ES-I3 (cell line): ENCODE data around the gene PRPF19.
A peak's percentile ranks its signal among the peaks of the same experiment; 100 is the strongest.
"Not testable (repeated sequence)": the region's sequence is repeated elsewhere in the genome, so short reads cannot be mapped to it uniquely, and the experiment has no call there.

Experiments
- H3K36me3 ChIP-seq: 2 replicates; pipeline ENCODE4 v1.6.1; 2013; ENCODE audit warnings: mild to moderate bottlenecking, low read length, control low read depth, moderate library complexity; ENCODE audit not compliant: insufficient read depth
- H3K4me1 ChIP-seq: 2 replicates; pipeline ENCODE4 v1.6.1; 2013; ENCODE audit warnings: mild to moderate bottlenecking, control low read depth, low read length; ENCODE audit not compliant: insufficient read depth
- H3K9ac ChIP-seq: 2 replicates; pipeline ENCODE4 v1.6.1; 2013; ENCODE audit warnings: low read depth, mild to moderate bottlenecking, low read length, moderate library complexity
- H3K9me3 ChIP-seq: 2 replicates; pipeline ENCODE4 v1.6.1; 2013; ENCODE audit warnings: mild to moderate bottlenecking, low read length, moderate library complexity; ENCODE audit not compliant: control insufficient read depth, insufficient read depth

The PRPF19 gene

GRCh38 chr11:60914633-60915247 is 8.4 kb upstream of the PRPF19 start:
- no peaks in the 10 kb centered on the region for H3K36me3 ChIP-seq
- peak overlapping the region; percentile 87 for H3K9ac ChIP-seq
- peaks cover 20% of the 10 kb centered on the region for H3K4me1 ChIP-seq
- H3K9me3 ChIP-seq = no peaks in the 10 kb centered on the region

DNA sequence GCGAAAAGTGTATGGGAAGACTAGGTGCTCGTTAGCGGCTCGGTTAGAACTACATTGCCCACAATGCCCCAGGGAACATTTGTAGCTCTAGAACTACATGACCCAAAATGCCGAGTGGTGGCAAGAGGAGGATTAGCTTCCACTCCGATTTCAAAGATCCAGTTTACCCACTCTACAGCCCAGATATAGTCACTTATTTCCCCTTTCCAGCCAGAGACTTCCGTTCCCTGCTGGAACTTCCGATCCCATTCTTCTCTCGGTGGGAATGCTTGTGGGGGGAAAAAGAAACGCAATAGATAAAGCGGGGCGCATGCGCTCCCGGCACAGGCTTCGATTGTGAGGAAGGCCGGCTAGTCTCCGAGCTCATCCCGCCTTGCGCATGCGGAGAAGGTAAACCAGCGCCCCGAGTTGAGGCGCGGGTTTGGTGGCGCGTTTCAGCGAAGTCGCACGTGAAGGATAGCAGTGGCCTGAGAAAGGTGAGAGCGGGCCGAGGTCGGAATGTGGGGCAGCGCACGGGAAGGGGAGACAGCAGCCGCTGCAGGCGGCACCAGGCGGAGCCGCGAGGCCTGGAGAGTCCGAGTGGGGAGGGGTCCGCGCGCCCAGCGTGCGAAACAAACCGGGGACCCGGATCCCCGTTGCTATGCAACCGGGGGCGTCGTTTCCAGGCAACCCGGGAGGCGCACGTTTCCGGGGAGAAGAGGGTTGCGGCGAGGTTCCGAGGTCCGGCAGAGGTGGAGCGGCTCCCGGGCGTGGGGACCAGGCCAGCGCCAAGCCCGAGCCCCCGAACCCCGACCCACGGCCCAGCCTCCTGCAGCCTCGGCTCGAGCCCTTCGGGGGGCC is 7.6 kb upstream of the PRPF19 start, which contains the start of gene TMEM109:
Gene TMEM109, plus strand, starts transcription at position 366 of the 840 bp plus-strand sequence. CDS start 5,536 bp downstream, outside the sequence.
- H3K9me3 ChIP-seq = no peaks in the 10 kb centered on the region
- peaks cover 17% of the 10 kb centered on the region for H3K4me1 ChIP-seq

DNA sequence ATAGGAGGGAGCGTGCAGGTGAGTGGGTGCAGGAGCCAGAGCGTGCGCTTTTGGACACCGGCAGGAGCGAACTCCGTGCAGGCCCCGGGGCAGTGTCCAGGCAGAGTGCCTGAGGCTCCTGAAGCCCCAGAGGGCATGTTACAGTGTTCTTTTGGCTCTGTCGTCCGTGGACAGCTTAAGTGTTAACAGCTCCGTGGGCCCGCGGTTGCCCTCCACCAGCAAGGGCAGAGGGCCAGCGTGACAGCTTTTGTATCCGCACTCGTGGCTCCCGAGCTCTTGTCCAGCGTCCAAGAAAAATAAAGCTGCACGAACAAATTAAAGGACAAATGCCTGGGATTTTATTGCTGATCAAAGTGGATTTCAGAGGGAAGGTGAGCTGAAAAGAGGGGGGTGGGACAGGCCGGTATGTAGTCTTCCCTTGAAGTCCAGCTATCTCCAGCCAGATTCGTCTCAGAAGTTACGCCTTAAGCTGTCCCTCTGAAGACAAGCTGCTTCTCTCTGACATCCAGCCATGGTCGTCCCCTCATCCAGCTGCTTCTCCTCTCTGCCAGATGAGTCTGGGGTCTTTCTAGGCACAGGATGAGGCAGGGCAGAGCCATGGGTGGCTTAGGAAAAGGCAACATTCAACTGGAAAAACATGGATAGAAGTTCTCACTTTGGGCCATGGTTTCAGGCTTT is 6.6 kb upstream of the PRPF19 start:
- peaks cover 15% of the 10 kb centered on the region for H3K4me1 ChIP-seq
- no peaks in the 10 kb centered on the region for H3K9me3 ChIP-seq
- no peaks in the 10 kb centered on the region for H3K36me3 ChIP-seq
- peak overlapping the region; percentile 87 for H3K9ac ChIP-seq

More for the DNA sequence above, 7.6 kb upstream of the PRPF19 start, which contains the start of gene TMEM109:
- Histone ChIP-seq H3K9ac (peak within 1 kb of the TSS; percentile 87), H3K36me3 (no peaks in the 10 kb centered on the region)

GRCh38 chr11:60912223-60912850 is 6.0 kb upstream of the PRPF19 start:
- Histone ChIP-seq H3K4me1 (peaks cover 15% of the 10 kb centered on the region), H3K9ac (no peak overlapping the region)

GRCh38 chr11:60910711-60911380 is 4.5 kb upstream of the PRPF19 start:
- Histone ChIP-seq H3K4me1 (peaks cover 14% of the 10 kb centered on the region), H3K9me3 (no peaks in the 10 kb centered on the region), H3K36me3 (no peaks in the 10 kb centered on the region), H3K9ac (no peak overlapping the region)

More at GRCh38 chr11:60912223-60912850, 6.0 kb upstream of the PRPF19 start:
- Histone ChIP-seq H3K9me3 (no peaks in the 10 kb centered on the region), H3K36me3 (no peaks in the 10 kb centered on the region)

DNA sequence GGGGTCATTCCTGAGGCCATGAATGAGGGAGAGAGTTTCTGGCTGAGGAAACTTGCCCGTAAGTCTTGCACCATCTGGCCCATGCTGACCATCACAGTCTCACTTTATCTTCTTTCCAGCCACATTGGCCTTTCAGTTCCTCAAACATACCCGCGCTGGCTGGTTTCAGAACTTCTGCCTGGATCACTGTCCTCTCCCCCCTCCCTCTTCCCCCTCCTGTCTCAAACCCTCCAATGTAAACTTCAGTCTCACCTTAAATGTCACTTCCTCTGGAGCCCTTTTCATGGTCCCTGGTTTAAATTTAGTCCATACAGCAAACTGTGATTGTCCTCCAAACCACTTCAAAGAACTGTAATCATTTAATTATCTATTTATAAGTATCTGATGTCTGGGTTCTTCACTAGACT is 3.9 kb upstream of the PRPF19 start:
- Histone ChIP-seq H3K9me3 (no peaks in the 10 kb centered on the region), H3K36me3 (no peaks in the 10 kb centered on the region), H3K9ac (no peak overlapping the region), H3K4me1 (peaks cover 12% of the 10 kb centered on the region)

DNA sequence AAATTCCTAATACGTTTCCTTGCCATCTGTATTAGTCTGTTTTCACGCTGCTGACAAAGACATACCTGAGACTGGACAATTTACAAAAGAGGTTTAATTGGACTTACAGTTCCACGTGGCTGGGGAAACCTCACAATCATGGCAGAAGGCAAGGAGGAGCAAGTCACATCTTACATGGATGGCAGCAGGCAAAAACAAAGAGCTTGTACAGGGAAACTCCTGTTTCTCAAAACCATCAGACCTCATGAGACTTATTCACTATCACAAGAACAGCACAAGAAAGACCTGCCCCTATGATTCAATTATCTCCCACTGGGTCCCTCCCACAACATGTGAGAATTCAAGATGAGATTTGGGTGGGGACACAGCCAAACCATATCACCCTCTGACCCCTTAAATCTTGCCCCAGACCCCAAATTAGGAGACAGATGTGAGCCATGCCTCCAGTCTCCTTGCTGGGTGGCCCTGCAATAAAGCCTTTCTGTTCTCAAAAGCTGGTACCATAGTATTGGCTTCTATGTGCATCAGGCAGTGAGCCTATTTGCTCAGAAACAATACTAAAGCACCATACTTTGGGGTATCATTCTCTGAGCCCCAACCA is 3.4 kb upstream of the PRPF19 start:
- peaks cover 12% of the 10 kb centered on the region for H3K4me1 ChIP-seq
- H3K36me3 ChIP-seq, H3K9me3 ChIP-seq, H3K9ac ChIP-seq: not testable (repeated sequence)

DNA sequence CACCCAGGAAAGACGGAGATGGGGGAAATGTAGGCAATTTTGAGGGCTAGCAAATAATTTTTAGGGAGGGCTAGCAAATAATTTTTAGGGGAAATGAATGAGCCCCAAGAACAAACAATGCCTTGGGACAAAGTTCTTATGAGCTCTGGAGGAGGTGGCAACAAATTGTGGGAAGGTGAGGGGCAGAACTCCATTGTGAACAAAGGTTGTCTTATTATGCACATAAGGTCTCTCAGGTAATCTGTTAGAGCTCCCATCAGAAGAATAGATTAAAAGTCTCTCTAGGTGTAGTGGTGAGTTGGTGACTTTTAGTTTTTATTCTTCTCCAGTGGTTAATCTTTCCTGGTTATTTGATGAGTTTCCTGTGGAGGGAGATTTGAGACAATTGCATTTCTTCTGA is 2.4 kb upstream of the PRPF19 start:
- no peaks in the 10 kb centered on the region for H3K9me3 ChIP-seq
- H3K4me1 ChIP-seq = peaks cover 15% of the 10 kb centered on the region
- H3K9ac ChIP-seq = no peak overlapping the region
- no peaks in the 10 kb centered on the region for H3K36me3 ChIP-seq

DNA sequence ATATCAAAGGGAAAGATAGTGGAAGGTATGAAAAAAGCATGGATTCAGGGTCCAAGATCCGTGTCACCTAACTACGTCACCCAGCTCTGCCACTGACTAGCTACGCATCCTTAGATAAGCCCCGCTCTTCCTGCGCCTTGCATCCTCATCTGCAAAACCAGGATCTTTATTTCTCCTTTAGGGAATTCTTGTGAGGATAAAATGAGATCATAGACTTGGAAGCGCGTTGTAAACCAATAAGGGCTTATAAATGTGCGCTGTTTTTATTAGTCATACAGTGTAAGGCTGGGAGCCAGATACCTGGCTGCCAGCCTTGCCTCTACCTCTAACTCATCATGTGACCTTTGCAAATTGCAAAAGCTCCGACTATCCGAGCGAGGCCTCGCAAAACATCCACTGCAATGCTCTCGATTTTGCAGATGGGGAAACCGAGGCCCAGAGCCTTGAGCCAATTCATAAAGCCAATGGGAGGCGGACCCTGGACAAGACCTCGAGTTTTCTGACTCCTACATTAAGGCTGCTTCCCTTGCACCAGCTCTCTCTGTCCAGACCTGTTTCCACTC is 753 bp downstream of the PRPF19 start:
- Histone ChIP-seq H3K9me3 (no peaks in the 10 kb centered on the region), H3K4me1 (0 out of 2 replicates have a peak, but pooled peaks cover 4% of the 10 kb centered on the region), H3K9ac (peak overlapping the region; percentile 84), H3K36me3 (peaks cover 16% of the 10 kb centered on the region)

DNA sequence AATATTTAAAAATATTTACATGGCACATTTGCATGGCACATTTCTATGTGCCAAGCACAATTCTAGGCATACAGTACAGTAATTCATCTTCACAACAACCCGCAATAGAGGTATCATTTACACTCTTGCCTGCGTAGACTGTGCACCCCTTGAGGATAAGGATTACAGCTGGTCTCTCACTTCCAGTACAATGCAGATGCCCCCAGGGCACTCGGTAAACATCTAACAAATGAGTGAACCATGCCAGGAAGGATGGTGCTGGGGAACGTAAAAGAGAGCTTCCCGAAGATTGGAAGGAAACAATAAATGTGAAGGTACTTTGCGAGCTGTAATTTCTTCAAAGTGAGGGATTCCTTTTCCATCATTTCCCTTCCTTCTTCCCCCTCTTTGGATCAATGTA is 1.3 kb downstream of the PRPF19 start:
- Histone ChIP-seq H3K9ac (peak overlapping the region; percentile 84), H3K4me1 (0 out of 2 replicates have a peak, but pooled peaks cover 4% of the 10 kb centered on the region), H3K36me3 (peaks cover 18% of the 10 kb centered on the region), H3K9me3 (no peaks in the 10 kb centered on the region)

- H3K9me3 ChIP-seq = no peaks in the 10 kb centered on the region
- H3K4me1 ChIP-seq = 0 out of 2 replicates have a peak, but pooled peaks cover 4% of the 10 kb centered on the region
- H3K9ac ChIP-seq = no peak overlapping the region
- H3K36me3 ChIP-seq = peaks cover 34% of the 10 kb centered on the region
Measured at GRCh38 chr11:60902625-60903024, 3.8 kb downstream of the PRPF19 start.

DNA sequence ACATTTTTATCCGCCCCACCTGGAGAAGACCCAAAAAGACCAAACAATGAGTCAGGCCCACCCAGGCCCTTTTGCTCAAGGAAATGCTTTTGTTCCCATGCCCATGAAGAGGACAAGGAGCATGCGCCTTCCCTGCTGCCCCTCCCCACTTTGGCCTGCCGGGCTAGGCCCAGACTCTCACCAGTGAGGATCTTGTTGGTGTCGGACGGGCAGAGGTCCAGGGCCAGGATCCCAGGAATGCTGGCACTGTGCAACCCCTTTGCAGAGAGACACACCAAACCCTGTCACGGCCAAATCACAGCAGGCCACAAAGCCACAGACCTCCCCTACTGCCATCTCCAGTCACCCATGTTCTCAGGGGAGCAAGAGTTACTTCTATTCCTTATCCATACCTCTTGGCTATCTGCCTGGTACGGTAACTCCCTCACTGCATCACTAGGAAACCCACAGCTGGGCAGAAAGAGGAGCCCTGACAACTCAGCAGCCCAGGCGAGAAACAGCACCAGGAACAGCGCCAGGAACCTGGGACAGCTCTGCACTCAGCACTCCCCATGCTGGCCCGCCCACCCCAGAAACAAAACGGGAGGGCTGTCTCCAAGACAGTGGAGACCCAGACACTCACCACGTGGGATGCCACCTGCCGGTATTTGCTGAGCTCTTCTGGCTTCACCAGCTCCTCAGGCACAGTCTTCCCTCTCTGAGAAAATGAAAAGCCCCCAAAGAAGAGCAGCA is 5.5 kb downstream of the PRPF19 start:
- Histone ChIP-seq H3K4me1 (0 out of 2 replicates have a peak, but pooled peaks cover 4% of the 10 kb centered on the region), H3K36me3 (peaks cover 37% of the 10 kb centered on the region), H3K9ac (no peak overlapping the region), H3K9me3 (no peaks in the 10 kb centered on the region)
